Stimulated activated naive B cell treated with anti-CD40 and anti-IgM and Interleukin-4, amounts not matched to agents 10 μg/mL and 1 μg/mL and 100 μg/mL, for 72 hours (primary cell): ENCODE results near the gene RAC3.

ENCODE experiments used
- ATAC-seq, 2 donors: fragments of 150-1000 bp; cut with Tn5 transposase; replicated peaks; 2 replicates each; pipeline ENCODE4 v1.10.0; 2021; ENCODE audit warnings: moderate library complexity in 1 of 2
- DNase-seq: peaks from one replicate; pipeline ENCODE4 v3.0.0; 2021
- H3K27ac Mint-ChIP-seq: one replicate; pipeline ENCODE4 v1.8.0; 2022; ENCODE audit warnings: mild to moderate bottlenecking, mixed read lengths
- H3K27me3 Mint-ChIP-seq, 2 donors: one replicate each; pipeline ENCODE4 v1.8.0; 2022; ENCODE audit warnings: mixed read lengths in 2 of 2
- H3K36me3 Mint-ChIP-seq, 2 donors: one replicate each; pipeline ENCODE4 v1.8.0; 2022; ENCODE audit warnings: mixed read lengths in 2 of 2, mild to moderate bottlenecking in 1 of 2
- H3K4me1 Mint-ChIP-seq, 2 donors: one replicate each; pipeline ENCODE4 v1.8.0; 2022; ENCODE audit warnings: mixed read lengths in 2 of 2, mild to moderate bottlenecking in 1 of 2
- H3K4me3 Mint-ChIP-seq, 2 donors: one replicate each; pipeline ENCODE4 v1.8.0; 2022; ENCODE audit warnings: mild to moderate bottlenecking in 2 of 2, mixed read lengths in 2 of 2, moderate library complexity in 1 of 2
- H3K9me3 Mint-ChIP-seq, 2 donors: one replicate each; pipeline ENCODE4 v1.8.0; 2022; ENCODE audit warnings: mixed read lengths in 2 of 2, mild to moderate bottlenecking in 1 of 2

Gene RAC3

GRCh38 chr17:82080048-82080788 is 48.7 kb downstream of the RAC3 start:
- DNase-seq (no peak), ATAC-seq (no peak)
- no peaks in the 10 kb centered on the region for H3K27me3 Mint-ChIP-seq
- no peak overlapping the region for H3K27ac Mint-ChIP-seq
- no peak overlapping the region for H3K4me3 Mint-ChIP-seq
- H3K9me3 Mint-ChIP-seq: no peaks in the 10 kb centered on the region
- H3K36me3 Mint-ChIP-seq: peaks cover 49 to 55% of the 10 kb centered on the region in 2 donors
- H3K4me1 Mint-ChIP-seq: peaks cover 4 to 14% of the 10 kb centered on the region in 2 donors

- H3K27ac Mint-ChIP-seq: no peak overlapping the region
- peaks cover 49 to 55% of the 10 kb centered on the region in 2 donors for H3K36me3 Mint-ChIP-seq
- no peak overlapping the region for H3K4me3 Mint-ChIP-seq
- H3K27me3 Mint-ChIP-seq: no peaks in the 10 kb centered on the region
- H3K4me1 Mint-ChIP-seq: peaks cover 4 to 14% of the 10 kb centered on the region in 2 donors
- no peak for DNase-seq
- no peaks in the 10 kb centered on the region for H3K9me3 Mint-ChIP-seq
- no peak for ATAC-seq
Measured at GRCh38 chr17:82080789-82081464, 49.4 kb downstream of the RAC3 start.

- Mint-ChIP-seq H3K4me1 (peaks cover 3 to 10% of the 10 kb centered on the region in 2 donors), H3K27ac (no peak overlapping the region), H3K4me3 (no peak overlapping the region), H3K27me3 (no peaks in the 10 kb centered on the region), H3K36me3 (peaks cover 52 to 55% of the 10 kb centered on the region in 2 donors), H3K9me3 (no peaks in the 10 kb centered on the region)
- no peak for DNase-seq
- ATAC-seq: no peak
Measured at GRCh38 chr17:82081546-82081945, 50.1 kb downstream of the RAC3 start.

DNA sequence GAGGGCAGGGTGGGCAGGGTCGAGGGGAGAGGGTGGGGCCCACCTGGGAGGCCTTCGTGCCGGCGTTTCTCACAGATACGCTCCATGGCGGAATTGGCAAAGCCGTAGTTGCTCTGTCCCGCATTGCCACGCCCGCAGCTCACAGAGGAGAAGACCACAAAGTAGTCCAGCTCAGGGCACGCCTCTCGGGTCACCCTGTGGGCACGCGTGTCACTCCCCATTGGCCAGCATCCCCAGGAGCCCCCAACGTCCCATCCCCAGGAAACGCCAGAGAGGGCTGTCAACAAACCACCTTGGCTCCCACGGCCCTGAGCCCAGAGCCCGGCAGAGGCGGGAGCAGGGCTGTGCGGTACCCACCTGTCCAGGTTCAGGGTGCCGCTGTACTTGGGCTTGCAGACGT is 50.5 kb downstream of the RAC3 start:
- DNase-seq (no peak), ATAC-seq (no peak)
- Mint-ChIP-seq H3K27me3 (no peaks in the 10 kb centered on the region), H3K9me3 (no peaks in the 10 kb centered on the region), H3K4me1 (peaks cover 2 to 6% of the 10 kb centered on the region in 2 donors), H3K36me3 (peaks cover 50 to 54% of the 10 kb centered on the region in 2 donors), H3K27ac (no peak overlapping the region), H3K4me3 (no peak overlapping the region)

DNA sequence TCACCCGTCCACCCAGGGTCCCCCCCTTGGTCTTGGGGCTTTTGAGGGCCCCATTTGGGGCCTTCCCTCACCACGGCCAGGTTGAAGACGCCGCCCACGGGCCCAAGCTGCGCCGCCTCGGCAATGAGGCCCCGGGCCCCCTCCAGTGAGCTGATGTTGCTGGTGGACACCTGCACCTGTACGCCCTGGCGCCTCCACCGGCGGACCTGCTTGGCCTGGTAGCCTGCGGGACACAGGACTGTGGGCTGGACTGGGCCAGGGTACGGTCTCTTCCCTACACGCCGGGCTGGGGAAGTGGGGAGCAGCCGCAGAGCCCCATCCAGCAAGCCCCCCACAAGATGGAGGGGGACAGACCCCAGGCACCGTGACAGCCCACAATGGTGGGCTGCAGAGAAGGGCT is 51.0 kb downstream of the RAC3 start:
- Mint-ChIP-seq H3K27ac (no peak overlapping the region), H3K9me3 (no peaks in the 10 kb centered on the region), H3K4me3 (no peak overlapping the region), H3K4me1 (peaks cover 2 to 6% of the 10 kb centered on the region in 2 donors), H3K36me3 (peaks cover 50 to 52% of the 10 kb centered on the region in 2 donors), H3K27me3 (no peaks in the 10 kb centered on the region)
- ATAC-seq: no peak
- no peak for DNase-seq

DNA sequence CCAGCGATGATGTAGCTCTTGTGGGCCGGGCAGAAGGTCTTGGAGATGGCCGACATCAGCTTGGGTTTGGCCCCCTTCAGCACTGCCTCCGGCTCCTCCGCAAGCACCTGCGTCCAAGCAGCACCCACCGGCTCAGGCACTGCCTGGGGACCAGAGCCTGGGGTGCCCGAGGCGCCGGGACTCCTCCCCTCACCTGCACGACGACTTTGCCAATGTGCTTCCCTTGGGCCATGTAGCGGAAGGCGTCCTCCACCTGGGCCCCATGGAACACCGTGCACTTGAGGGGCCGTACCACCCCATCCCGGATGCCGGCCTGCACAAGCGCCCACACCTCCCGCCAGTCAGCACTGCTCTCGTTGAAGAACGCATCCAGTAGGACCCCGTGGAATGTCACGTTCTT is 51.5 kb downstream of the RAC3 start:
- no peak for ATAC-seq
- no peaks in the 10 kb centered on the region for H3K9me3 Mint-ChIP-seq
- no peak overlapping the region for H3K4me3 Mint-ChIP-seq
- H3K27me3 Mint-ChIP-seq: no peaks in the 10 kb centered on the region
- H3K36me3 Mint-ChIP-seq: peaks cover 48% of the 10 kb centered on the region in 2 donors
- peak overlapping the region; percentile 31 for H3K27ac Mint-ChIP-seq
- peaks cover 2 to 3% of the 10 kb centered on the region in 2 donors for H3K4me1 Mint-ChIP-seq
- no peak for DNase-seq
